Fibroblast of skin of left biceps (primary cell): ENCODE data around the gene ARMS2.

Experiments
- DNase-seq, 2 experiments: peaks; one replicate each; pipeline ENCODE4 v3.0.0-alpha.2; 2013; ENCODE audit warnings: low read depth in 2 of 2

ARMS2 gene, protein sequence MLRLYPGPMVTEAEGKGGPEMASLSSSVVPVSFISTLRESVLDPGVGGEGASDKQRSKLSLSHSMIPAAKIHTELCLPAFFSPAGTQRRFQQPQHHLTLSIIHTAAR

GRCh38 chr10:122454603-122455080 is at the start of gene ARMS2:
ARMS2 (plus strand) TSS chr10:122454653; CDS start chr10:122454728, 75 bp downstream.
- DNase-seq = no peak

DNA sequence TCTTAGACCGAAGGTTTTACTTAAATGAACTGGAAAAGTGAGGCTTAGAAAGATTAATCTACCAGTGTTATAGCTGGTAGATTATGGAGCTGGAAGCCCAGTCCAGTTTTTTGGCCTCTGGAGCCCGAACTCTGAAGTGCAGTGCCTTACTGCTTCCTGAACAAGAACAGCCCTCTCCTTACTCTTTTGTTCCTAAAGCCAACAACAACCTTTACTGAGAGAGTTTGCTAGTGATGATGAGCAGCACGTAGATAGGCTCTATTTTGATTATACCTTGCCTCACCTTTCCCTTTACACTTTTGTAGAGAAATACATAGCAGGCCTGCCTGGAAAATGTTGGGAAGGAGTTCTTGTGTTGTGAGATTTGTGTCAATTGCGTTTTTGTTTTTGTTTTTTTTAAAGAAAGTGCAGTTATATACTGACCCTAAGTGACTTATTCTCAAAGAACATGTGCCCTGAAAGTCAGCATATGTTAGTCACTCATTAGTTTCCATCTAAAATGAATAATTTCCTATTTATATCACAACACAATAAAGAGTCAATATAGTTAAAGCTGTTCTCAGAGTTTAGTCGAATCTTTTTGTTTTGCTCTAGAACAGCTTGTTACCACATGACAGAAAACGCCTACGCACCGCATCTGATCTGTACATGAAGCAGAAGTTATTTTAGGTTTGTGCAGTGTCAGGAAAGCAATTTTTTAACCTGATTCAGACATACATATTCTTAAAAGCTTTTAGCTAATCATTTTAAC is 46.9 kb upstream of the ARMS2 start:
- DNase-seq = no peak

DNA sequence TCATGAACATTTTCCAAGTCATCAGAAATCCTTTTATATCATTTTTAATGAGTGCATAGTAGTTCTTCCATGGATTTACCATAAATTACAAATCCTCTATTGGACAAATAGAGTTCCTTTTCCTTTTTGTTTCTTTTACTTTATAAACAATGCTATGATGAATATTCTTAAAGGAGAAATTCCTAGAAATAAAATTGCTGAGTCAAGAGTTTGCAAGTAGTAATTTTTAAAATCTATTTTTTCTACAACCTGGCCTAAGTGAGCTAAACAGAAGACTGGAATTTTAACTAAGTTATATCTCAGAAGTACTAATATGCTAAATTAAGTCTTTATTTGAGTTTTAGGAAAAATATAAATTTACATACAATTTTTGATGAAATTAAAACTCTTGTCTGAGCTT is 41.1 kb upstream of the ARMS2 start:
- DNase-seq = no peak

DNA sequence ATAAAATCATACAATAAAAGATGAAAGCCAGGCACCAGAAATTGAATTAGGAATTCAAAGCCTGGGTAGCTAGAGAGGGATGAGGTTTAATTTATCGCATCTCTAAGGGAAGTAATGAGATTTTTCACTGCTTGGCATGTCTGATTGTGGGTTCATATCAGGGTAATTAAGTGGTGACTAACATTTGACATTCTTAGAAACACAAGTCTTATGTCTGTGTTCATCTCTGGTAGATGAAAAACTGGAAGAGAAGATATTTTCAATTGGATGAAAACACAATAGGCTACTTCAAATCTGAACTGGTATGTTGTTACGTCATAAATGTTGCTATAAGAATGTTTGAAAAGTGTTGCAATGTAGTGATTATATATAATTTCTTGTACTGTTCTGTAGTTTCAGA is 36.8 kb upstream of the ARMS2 start:
- peak in 1 of 2 experiments; percentile 41 for DNase-seq

DNA sequence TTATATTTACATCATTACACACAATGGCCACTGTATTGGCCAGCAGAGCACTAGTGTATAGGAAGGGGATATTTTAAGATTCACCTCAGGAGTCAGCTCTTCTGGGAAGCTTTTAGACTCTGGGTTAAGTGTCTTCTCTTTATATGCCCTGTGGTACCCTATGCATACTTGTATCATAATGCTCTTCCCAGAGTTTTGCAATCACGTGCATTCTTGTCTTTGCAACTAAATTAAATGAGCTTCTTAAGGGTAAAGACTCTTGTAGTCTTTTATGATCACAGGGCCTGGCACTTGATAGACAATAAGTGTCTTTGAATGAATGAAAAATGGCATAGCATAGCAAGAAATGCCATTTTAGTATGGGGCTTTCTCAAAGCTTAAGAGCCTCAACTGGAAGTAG is 35.4 kb upstream of the ARMS2 start:
- no peak for DNase-seq

GRCh38 chr10:122419876-122420623 is 34.4 kb upstream of the ARMS2 start:
- peak; percentile 80 to 84 for DNase-seq

- no peak for DNase-seq
Measured at GRCh38 chr10:122420624-122421007, 33.8 kb upstream of the ARMS2 start.

DNA sequence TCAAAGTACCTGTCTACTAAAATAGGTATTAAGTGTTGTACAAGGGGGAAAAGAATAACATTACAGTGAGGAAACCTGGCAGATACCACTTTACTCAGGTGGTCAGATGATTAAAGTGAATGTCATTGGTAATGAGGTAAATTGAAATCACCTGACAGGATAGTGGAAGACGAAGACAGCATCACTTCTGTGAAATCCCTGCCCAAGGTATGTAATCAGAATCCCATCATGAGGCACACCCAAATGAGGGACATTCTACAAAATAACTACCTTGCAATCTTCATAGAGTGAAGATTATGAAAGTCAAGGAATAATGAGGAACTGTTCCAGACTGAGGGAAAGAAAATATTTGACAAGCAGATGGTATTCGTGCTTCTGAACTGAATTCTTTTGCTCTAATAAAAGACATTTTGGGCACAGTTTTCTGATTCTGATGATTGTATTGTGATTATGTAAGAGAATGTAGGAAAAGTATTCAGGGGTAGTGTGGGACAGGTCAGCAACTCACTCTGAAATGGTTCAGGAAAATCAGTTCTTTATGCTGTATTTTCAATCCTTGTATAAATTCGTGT is 33.3 kb upstream of the ARMS2 start:
- no peak for DNase-seq

GRCh38 chr10:122421742-122422141 is 32.7 kb upstream of the ARMS2 start:
- no peak for DNase-seq

- no peak for DNase-seq
Measured at GRCh38 chr10:122422266-122422989, 32.0 kb upstream of the ARMS2 start.

DNA sequence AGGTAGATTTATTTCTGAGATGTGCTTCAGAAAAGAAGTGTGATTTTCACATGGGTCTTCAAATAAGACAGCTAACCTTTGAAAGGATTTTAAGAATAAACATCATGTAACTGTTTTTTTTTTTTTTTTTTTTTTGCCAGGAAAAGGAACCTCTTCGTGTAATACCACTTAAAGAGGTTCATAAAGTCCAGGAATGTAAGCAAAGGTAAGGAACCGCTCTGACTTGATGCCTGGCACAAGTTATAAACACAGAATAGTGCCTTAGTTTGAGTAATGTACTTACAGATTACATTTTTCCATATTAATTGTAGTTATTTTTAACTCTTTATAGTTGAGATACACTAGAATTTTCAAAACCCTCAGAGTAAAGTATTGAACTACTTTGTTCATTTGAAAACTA is 30.4 kb upstream of the ARMS2 start:
- no peak for DNase-seq

DNA sequence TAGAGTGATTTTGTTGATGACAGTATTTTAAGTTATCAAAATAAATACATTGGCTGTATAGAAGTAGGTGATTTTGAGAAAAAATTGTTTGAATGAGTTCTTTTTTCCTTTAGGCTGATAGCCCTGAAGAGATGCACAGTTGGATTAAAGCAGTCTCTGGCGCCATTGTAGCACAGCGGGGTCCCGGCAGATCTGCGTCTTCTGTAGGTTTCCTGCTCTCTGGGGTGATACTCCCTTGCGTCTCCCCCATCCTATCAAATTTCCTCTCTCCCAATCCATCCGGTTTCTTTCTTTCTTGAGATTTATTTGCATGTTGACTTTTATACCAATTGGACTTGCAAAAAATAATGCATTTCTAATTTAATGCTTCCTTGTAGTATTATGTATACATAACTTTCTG is 27.6 kb upstream of the ARMS2 start:
- no peak for DNase-seq

GRCh38 chr10:122427280-122427679 is 27.2 kb upstream of the ARMS2 start:
- no peak for DNase-seq

DNA sequence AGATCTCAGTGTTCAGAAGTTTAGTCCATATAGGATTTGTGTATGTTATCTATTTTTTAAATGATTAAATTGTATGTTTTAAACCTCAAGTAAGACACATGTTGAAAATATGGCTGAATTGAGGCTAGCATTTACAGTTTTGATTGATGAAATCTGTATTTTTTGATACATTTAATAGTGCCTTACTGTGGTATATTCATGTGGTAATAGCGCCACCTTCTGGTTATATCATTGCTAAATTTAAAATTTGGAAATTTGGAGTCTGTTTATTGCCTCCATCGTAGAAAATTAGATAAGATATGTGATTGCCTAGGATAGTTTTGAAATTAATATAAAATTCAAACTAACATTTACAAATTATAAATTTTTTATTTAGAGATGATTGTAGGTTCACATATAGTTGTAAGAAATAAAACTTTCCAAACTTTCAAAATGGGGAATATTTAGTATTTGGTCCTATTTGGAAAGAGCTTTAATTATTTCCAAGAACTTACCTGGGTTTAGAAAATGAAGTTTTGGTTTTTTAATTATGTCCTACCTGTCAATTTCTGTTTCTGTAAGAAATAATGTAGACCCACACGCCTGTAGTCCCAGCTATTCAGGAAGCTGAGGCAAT is 19.1 kb upstream of the ARMS2 start:
- no peak for DNase-seq

DNA sequence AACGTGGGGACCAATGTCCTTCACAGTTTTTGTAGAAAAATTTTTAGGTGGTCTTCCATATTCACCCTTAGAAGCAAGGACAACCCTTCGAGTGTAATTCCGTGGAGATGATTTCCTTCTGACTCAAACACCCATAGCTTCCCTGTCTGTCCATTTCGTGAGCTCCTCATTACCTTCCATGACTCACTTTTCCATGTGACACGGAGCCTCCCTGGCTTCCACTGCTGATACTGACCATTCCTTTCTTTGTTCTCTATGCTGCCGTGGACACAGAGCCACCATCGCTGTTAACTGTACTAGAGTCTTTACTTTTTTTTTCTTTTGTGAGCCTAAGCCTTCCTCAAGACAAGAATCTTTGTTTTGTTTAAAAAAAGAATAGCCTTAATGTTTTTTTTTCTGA is 12.5 kb upstream of the ARMS2 start:
- no peak for DNase-seq

- no peak for DNase-seq
Measured at GRCh38 chr10:122445469-122445868, 9.0 kb upstream of the ARMS2 start.

- DNase-seq = no peak
Measured at GRCh38 chr10:122445904-122446303, 8.5 kb upstream of the ARMS2 start.

DNA sequence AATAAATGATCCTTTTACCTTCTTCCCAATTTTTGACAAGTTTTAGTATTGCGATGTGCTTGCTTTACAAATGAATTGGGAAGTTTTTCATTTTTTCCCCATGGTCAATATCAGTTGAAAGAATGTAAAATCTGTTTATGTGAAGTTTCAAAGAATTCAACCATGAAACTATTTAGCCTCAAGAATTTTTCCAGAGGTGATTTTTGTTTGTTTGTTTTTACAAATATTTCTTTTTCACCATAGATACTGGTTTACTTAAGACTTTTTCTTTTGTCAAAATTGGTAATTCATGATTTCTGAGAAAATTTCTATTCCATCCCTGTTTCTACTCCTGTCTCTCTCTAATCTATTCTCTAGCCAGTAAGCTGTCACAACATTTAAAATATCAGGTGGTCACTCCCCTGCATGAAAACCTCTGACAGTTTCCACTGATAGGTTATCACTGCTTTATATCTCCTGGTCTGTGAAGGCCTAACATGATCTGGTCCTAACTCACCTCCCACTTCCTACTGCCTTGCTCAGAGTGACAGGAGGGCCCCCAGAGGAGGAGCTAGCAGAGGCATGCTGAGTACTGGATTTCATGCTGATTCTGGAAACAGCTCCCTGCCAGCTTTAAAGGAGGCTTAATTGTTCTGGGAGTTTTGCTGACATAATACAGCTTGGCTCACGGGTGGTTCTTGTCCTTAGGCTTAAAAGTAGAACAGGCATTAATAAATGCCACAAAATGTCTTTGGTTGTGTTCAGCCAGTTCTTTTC is 7.6 kb upstream of the ARMS2 start:
- no peak for DNase-seq

- DNase-seq = no peak
Measured at GRCh38 chr10:122448600-122448999, 5.9 kb upstream of the ARMS2 start.

DNA sequence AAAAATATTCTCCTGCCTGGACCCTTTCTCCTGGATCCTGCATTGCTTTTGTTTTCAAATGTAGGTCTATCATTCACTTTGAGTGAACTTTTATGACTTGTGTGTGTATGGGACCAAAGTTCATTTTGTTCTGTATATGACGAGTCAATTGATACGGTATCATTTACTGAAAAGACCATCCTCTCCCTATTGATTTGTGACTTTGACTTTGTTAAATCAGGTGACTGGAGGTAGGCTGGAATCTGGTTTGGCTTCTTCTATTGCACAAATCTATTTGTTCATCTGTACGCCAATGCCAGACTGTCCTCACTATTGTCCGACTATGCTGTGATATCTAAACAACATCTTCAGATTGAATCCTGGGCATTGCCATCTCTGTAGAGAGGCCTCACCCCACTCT is 5.3 kb upstream of the ARMS2 start:
- DNase-seq = no peak
